ENCODE measurements around the gene ZNF181. TPM values are rescaled to one million over a fixed set of nuclear protein-coding genes. Genes with fewer than 3 reads are reported as not detected.

ZNF181 gene
- total RNA-seq, 1 experiment from 2014 or later = 8.2 TPM

DNA sequence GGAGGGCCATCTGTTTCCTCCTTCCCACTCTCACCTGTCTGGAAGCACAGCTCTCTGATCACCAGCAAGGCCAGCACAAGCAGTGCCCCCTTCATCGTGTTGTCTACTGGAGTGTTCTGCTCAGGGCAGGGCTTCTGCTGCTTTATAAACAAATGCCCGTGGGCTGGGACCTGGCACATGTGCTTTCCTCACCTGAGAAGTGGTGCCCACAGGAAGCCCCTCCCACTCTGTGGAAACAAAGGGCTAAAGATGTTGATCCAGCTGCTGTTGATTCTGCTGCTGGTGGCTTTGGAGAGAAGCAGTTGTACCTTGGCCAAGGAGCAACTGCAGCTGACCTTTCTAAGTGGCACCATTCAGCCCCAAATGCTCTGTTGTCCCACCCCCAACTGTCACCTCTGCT lies 26.4 kb upstream of the ZNF181 start:
- Histone ChIP-seq H4K91ac (ENCODE audit: insufficient read length, low read depth, low read length) (no peak overlapping the region), H3K56ac (ENCODE audit: insufficient read length, low read depth, low read length) (no peak overlapping the region), H2BK20ac (ENCODE audit: low read depth, low read length, poor library complexity, severe bottlenecking) (no peak overlapping the region), H4K20me1 (ENCODE audit: control insufficient read depth, insufficient read depth, insufficient read length) (no peaks in the 10 kb centered on the region), H3T11ph (ENCODE audit: low read length) (no peak overlapping the region), H3K23me2 (ENCODE audit: insufficient read length, low read depth, low read length, poor library complexity, severe bottlenecking) (no peaks in the 10 kb centered on the region), H3K4me1 (ENCODE audit: insufficient read depth, low read length) (no peaks in the 10 kb centered on the region), H3K27me3 (ENCODE audit: insufficient read depth, low read length) (no peaks in the 10 kb centered on the region), H4K8ac (replicated peaks; ENCODE audit: insufficient read length, low read depth, low read length) (no peak overlapping the region), H3K9ac (ENCODE audit: extremely low read depth, insufficient read length, low read length) (no peak overlapping the region), H3K27ac (ENCODE audit: insufficient read length, low read depth, low read length) (no peak overlapping the region), H3K23ac (ENCODE audit: insufficient read length, low read depth, low read length) (no peak overlapping the region), H3K4me2 (ENCODE audit: insufficient read depth, insufficient read length, low read length) (no peak overlapping the region), H3K79me1 (ENCODE audit: insufficient read depth, low read depth, low read length, poor library complexity, severe bottlenecking) (no peaks in the 10 kb centered on the region), H2BK5ac (ENCODE audit: insufficient read length, low read length) (no peak overlapping the region), H2AFZ (ENCODE audit: low read length) (no peak overlapping the region), H3K18ac (ENCODE audit: insufficient read length, low read depth, low read length) (no peak overlapping the region), H2AK5ac (ENCODE audit: insufficient read length, low read length) (no peak overlapping the region), H3K79me2 (ENCODE audit: insufficient read depth, low read length) (no peaks in the 10 kb centered on the region), H2BK12ac (ENCODE audit: insufficient read length, low read depth, low read length) (no peak overlapping the region), H3K14ac (ENCODE audit: insufficient read depth, low read length) (no peak overlapping the region), H3K4ac (ENCODE audit: low read depth, low read length) (no peak overlapping the region), H2BK120ac (ENCODE audit: low read depth, low read length, poor library complexity, severe bottlenecking) (no peak overlapping the region), H2BK15ac (ENCODE audit: low read depth, low read length) (no peak overlapping the region), H3K9me3 (ENCODE audit: control insufficient read depth, low read depth, low read length) (no peaks in the 10 kb centered on the region), H4K5ac (ENCODE audit: insufficient read length, low read depth, low read length) (no peak overlapping the region)
- no CpG with 5 or more reads among the region's 2 CpGs for WGBS (ENCODE audit: extremely low coverage, insufficient read length, low lambda C conversion rate)
- peaks cover 3 to 12% (median 4%) of the 10 kb centered on the region in 3 experiments; a peak in 6 of 7 replicates for H3K36me3 Mint-ChIP-seq (ENCODE audit: insufficient read depth in 1 of 3, low read depth in 3 of 3)
- H3K4me1 Mint-ChIP-seq = peaks cover 5 to 8% of the 10 kb centered on the region in 2 experiments; a peak in 3 of 4 replicates
- peaks cover 24% of the 10 kb centered on the region for H3K27me3 Mint-ChIP-seq (ENCODE audit: low read depth)
- no peak overlapping the region for H3K27ac Mint-ChIP-seq
- DNase-seq = no peak
- H3K4me3 Mint-ChIP-seq = no peak overlapping the region
- peaks cover 75 to 85% of the 10 kb centered on the region in 2 experiments for H3K9me3 Mint-ChIP-seq
- TF ChIP-seq, protein P1, sequence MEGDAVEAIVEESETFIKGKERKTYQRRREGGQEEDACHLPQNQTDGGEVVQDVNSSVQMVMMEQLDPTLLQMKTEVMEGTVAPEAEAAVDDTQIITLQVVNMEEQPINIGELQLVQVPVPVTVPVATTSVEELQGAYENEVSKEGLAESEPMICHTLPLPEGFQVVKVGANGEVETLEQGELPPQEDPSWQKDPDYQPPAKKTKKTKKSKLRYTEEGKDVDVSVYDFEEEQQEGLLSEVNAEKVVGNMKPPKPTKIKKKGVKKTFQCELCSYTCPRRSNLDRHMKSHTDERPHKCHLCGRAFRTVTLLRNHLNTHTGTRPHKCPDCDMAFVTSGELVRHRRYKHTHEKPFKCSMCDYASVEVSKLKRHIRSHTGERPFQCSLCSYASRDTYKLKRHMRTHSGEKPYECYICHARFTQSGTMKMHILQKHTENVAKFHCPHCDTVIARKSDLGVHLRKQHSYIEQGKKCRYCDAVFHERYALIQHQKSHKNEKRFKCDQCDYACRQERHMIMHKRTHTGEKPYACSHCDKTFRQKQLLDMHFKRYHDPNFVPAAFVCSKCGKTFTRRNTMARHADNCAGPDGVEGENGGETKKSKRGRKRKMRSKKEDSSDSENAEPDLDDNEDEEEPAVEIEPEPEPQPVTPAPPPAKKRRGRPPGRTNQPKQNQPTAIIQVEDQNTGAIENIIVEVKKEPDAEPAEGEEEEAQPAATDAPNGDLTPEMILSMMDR (conservative IDR thresholded peaks at IDR 0.05) = no peak
